Stimulated activated naive B cell treated with anti-CD40 and anti-IgM and Interleukin-4, amounts not matched to agents 10 μg/mL and 1 μg/mL and 100 μg/mL, for 72 hours (primary cell): ENCODE data around the gene ANKRD39.

ENCODE experiments used
- ATAC-seq, 2 donors: fragments of 150-1000 bp; cut with Tn5 transposase; replicated peaks; 2 replicates each; pipeline ENCODE4 v1.10.0; 2021; ENCODE audit warnings: moderate library complexity in 1 of 2
- DNase-seq: peaks from one replicate; pipeline ENCODE4 v3.0.0; 2021
- H3K27ac Mint-ChIP-seq: one replicate; pipeline ENCODE4 v1.8.0; 2022; ENCODE audit warnings: mild to moderate bottlenecking, mixed read lengths
- H3K27me3 Mint-ChIP-seq, 2 donors: one replicate each; pipeline ENCODE4 v1.8.0; 2022; ENCODE audit warnings: mixed read lengths in 2 of 2
- H3K36me3 Mint-ChIP-seq, 2 donors: one replicate each; pipeline ENCODE4 v1.8.0; 2022; ENCODE audit warnings: mixed read lengths in 2 of 2, mild to moderate bottlenecking in 1 of 2
- H3K4me1 Mint-ChIP-seq, 2 donors: one replicate each; pipeline ENCODE4 v1.8.0; 2022; ENCODE audit warnings: mixed read lengths in 2 of 2, mild to moderate bottlenecking in 1 of 2
- H3K4me3 Mint-ChIP-seq, 2 donors: one replicate each; pipeline ENCODE4 v1.8.0; 2022; ENCODE audit warnings: mild to moderate bottlenecking in 2 of 2, mixed read lengths in 2 of 2, moderate library complexity in 1 of 2
- H3K9me3 Mint-ChIP-seq, 2 donors: one replicate each; pipeline ENCODE4 v1.8.0; 2022; ENCODE audit warnings: mixed read lengths in 2 of 2, mild to moderate bottlenecking in 1 of 2

ANKRD39 gene

GRCh38 chr2:96880891-96881273, 23.1 kb upstream of the ANKRD39 start:
- no peak for ATAC-seq
- no peak for DNase-seq
- Mint-ChIP-seq H3K27me3 (peaks cover 0 to 30% of the 10 kb centered on the region in 2 donors), H3K27ac (no peak overlapping the region), H3K9me3 (no peaks in the 10 kb centered on the region), H3K4me1 (peaks cover 17 to 24% of the 10 kb centered on the region in 2 donors), H3K36me3 (no peaks in the 10 kb centered on the region), H3K4me3 (no peak overlapping the region)

GRCh38 chr2:96879545-96880040, 21.8 kb upstream of the ANKRD39 start:
- H3K36me3 Mint-ChIP-seq: no peaks in the 10 kb centered on the region
- peaks cover 27 to 37% of the 10 kb centered on the region in 2 donors for H3K4me1 Mint-ChIP-seq
- ATAC-seq (no peak), DNase-seq (no peak)
- H3K9me3 Mint-ChIP-seq: no peaks in the 10 kb centered on the region
- no peak overlapping the region for H3K4me3 Mint-ChIP-seq
- no peak overlapping the region for H3K27ac Mint-ChIP-seq
- peaks cover 0 to 23% of the 10 kb centered on the region in 2 donors for H3K27me3 Mint-ChIP-seq

- no peak for ATAC-seq
- no peaks in the 10 kb centered on the region for H3K9me3 Mint-ChIP-seq
- H3K27ac Mint-ChIP-seq: peak overlapping the region; percentile 42
- H3K27me3 Mint-ChIP-seq: peaks cover 0 to 17% of the 10 kb centered on the region in 2 donors
- no peaks in the 10 kb centered on the region for H3K36me3 Mint-ChIP-seq
- no peak for DNase-seq
- peaks cover 33 to 44% of the 10 kb centered on the region in 2 donors for H3K4me1 Mint-ChIP-seq
- H3K4me3 Mint-ChIP-seq: no peak overlapping the region
Measured at GRCh38 chr2:96878796-96879544, 21.2 kb upstream of the ANKRD39 start.

GRCh38 chr2:96878171-96878570, 20.4 kb upstream of the ANKRD39 start:
- Mint-ChIP-seq H3K4me1 (peaks cover 37 to 52% of the 10 kb centered on the region in 2 donors), H3K27me3 (peaks cover 0 to 15% of the 10 kb centered on the region in 2 donors), H3K9me3 (no peaks in the 10 kb centered on the region), H3K4me3 (no peak overlapping the region), H3K27ac (no peak overlapping the region), H3K36me3 (peaks cover 0 to under 1% of the 10 kb centered on the region in 2 donors)
- ATAC-seq (no peak), DNase-seq (no peak)

GRCh38 chr2:96877631-96878092, 19.8 kb upstream of the ANKRD39 start:
- Mint-ChIP-seq H3K36me3 (peaks cover 0 to 4% of the 10 kb centered on the region in 2 donors), H3K27me3 (peaks cover 0 to 15% of the 10 kb centered on the region in 2 donors), H3K9me3 (no peaks in the 10 kb centered on the region), H3K4me1 (peaks cover 41 to 57% of the 10 kb centered on the region in 2 donors), H3K4me3 (no peak overlapping the region), H3K27ac (peak overlapping the region; percentile 59)
- ATAC-seq (no peak), DNase-seq (no peak)

GRCh38 chr2:96877042-96877451, 19.2 kb upstream of the ANKRD39 start:
- no peak for ATAC-seq

GRCh38 chr2:96876269-96877041, 18.6 kb upstream of the ANKRD39 start:
- Mint-ChIP-seq H3K4me3 (no peak overlapping the region), H3K27ac (peak overlapping the region; percentile 98), H3K36me3 (peaks cover 0 to 4% of the 10 kb centered on the region in 2 donors), H3K4me1 (peaks cover 42 to 64% of the 10 kb centered on the region in 2 donors), H3K27me3 (peaks cover 0 to 12% of the 10 kb centered on the region in 2 donors), H3K9me3 (no peaks in the 10 kb centered on the region)
- no peak for DNase-seq
- ATAC-seq: no peak

More at GRCh38 chr2:96877042-96877451, 19.2 kb upstream of the ANKRD39 start:
- no peaks in the 10 kb centered on the region for H3K9me3 Mint-ChIP-seq
- H3K27me3 Mint-ChIP-seq: peaks cover 0 to 15% of the 10 kb centered on the region in 2 donors
- H3K4me3 Mint-ChIP-seq: no peak overlapping the region
- peaks cover 0 to 4% of the 10 kb centered on the region in 2 donors for H3K36me3 Mint-ChIP-seq
- peak overlapping the region; percentile 98 for H3K27ac Mint-ChIP-seq
- DNase-seq: no peak
- peaks cover 42 to 63% of the 10 kb centered on the region in 2 donors for H3K4me1 Mint-ChIP-seq

GRCh38 chr2:96875498-96876268, 17.9 kb upstream of the ANKRD39 start:
- no peaks in the 10 kb centered on the region for H3K9me3 Mint-ChIP-seq
- ATAC-seq (no peak), DNase-seq (no peak)
- H3K4me1 Mint-ChIP-seq: peaks cover 45 to 62% of the 10 kb centered on the region in 2 donors
- H3K36me3 Mint-ChIP-seq: peaks cover 0 to 6% of the 10 kb centered on the region in 2 donors
- peak overlapping the region; percentile 51 to 73 for H3K4me3 Mint-ChIP-seq
- peak overlapping the region; percentile 98 for H3K27ac Mint-ChIP-seq
- peaks cover 0 to 7% of the 10 kb centered on the region in 2 donors for H3K27me3 Mint-ChIP-seq

GRCh38 chr2:96874198-96874831, 16.5 kb upstream of the ANKRD39 start:
- peak; percentile 91 for DNase-seq
- Mint-ChIP-seq H3K36me3 (peaks cover 0 to 9% of the 10 kb centered on the region in 2 donors), H3K4me3 (peak overlapping the region; percentile 51 to 73), H3K4me1 (peaks cover 42 to 66% of the 10 kb centered on the region in 2 donors), H3K27ac (peak overlapping the region; percentile 98), H3K27me3 (no peaks in the 10 kb centered on the region), H3K9me3 (no peaks in the 10 kb centered on the region)
- ATAC-seq: peak; percentile 88 to 89

GRCh38 chr2:96873651-96874096, 15.9 kb upstream of the ANKRD39 start:
- peaks cover 0 to 9% of the 10 kb centered on the region in 2 donors for H3K36me3 Mint-ChIP-seq
- no peaks in the 10 kb centered on the region for H3K27me3 Mint-ChIP-seq
- H3K4me3 Mint-ChIP-seq: peak overlapping the region in 1 of 2 donors; percentile 44
- peak in 1 of 2 donors; percentile 8 for ATAC-seq
- peaks cover 42 to 66% of the 10 kb centered on the region in 2 donors for H3K4me1 Mint-ChIP-seq
- peak; percentile 44 for DNase-seq
- H3K9me3 Mint-ChIP-seq: no peaks in the 10 kb centered on the region
- H3K27ac Mint-ChIP-seq: peak overlapping the region; percentile 98

- ATAC-seq (no peak), DNase-seq (no peak)
- peaks cover 0 to 1% of the 10 kb centered on the region in 2 donors for H3K27me3 Mint-ChIP-seq
- peaks cover 43 to 65% of the 10 kb centered on the region in 2 donors for H3K4me1 Mint-ChIP-seq
- peak overlapping the region; percentile 98 for H3K27ac Mint-ChIP-seq
- H3K36me3 Mint-ChIP-seq: peaks cover under 1 to 9% of the 10 kb centered on the region in 2 donors
- no peak overlapping the region for H3K4me3 Mint-ChIP-seq
- H3K9me3 Mint-ChIP-seq: no peaks in the 10 kb centered on the region
Measured at GRCh38 chr2:96872591-96873349, 15.0 kb upstream of the ANKRD39 start.

- DNase-seq (peak; percentile 45), ATAC-seq (peak in 1 of 2 donors; percentile 20)
- peak overlapping the region; percentile 79 to 89 for H3K4me3 Mint-ChIP-seq
- H3K27ac Mint-ChIP-seq: peak overlapping the region; percentile 93
- H3K36me3 Mint-ChIP-seq: peaks cover 16 to 27% of the 10 kb centered on the region in 2 donors
- H3K27me3 Mint-ChIP-seq: peaks cover 0 to 18% of the 10 kb centered on the region in 2 donors
- no peaks in the 10 kb centered on the region for H3K9me3 Mint-ChIP-seq
- H3K4me1 Mint-ChIP-seq: peaks cover 46 to 67% of the 10 kb centered on the region in 2 donors
Measured at GRCh38 chr2:96870626-96871255, 12.9 kb upstream of the ANKRD39 start.
